HG02973 (cell line): ENCODE results near the gene POU5F1.
"Not testable (repeated sequence)": the region's sequence is repeated elsewhere in the genome, so short reads cannot be mapped to it uniquely, and the experiment has no call there.

Experiments used
- ATAC-seq: cut with Tn5 transposase; IDR thresholded peaks from one replicate; pipeline ENCODE4 v1.9.1; 2021; ENCODE audit warnings: moderate library complexity; ENCODE audit not compliant: unreplicated experiment

POU5F1 gene

GRCh38 chr6:31170600-31170881, at the start of gene POU5F1:
Gene POU5F1 (minus strand): TSS chr6:31170682. CDS start chr6:31170620, 62 bp downstream.
- no peak for ATAC-seq

GRCh38 chr6:31216208-31216898, 45.9 kb upstream of the POU5F1 start:
- no peak for ATAC-seq

- ATAC-seq, result not testable (repeated sequence)
Measured at GRCh38 chr6:31215216-31215615, 44.7 kb upstream of the POU5F1 start.

- no peak for ATAC-seq
Measured at GRCh38 chr6:31214516-31214915, 44.0 kb upstream of the POU5F1 start.

GRCh38 chr6:31210741-31211532, 40.5 kb upstream of the POU5F1 start:
- ATAC-seq, result no peak

- ATAC-seq, result no peak
Measured at GRCh38 chr6:31210123-31210522, 39.6 kb upstream of the POU5F1 start.

GRCh38 chr6:31209137-31209536, 38.7 kb upstream of the POU5F1 start:
- ATAC-seq, result no peak

- no peak for ATAC-seq
Measured at GRCh38 chr6:31208506-31208905, 38.0 kb upstream of the POU5F1 start.

GRCh38 chr6:31205638-31206037, 35.2 kb upstream of the POU5F1 start:
- ATAC-seq, result no peak

GRCh38 chr6:31204751-31205145, 34.3 kb upstream of the POU5F1 start:
- no peak for ATAC-seq

GRCh38 chr6:31203345-31203979, 33.0 kb upstream of the POU5F1 start:
- peak; percentile 45 for ATAC-seq

- ATAC-seq, result no peak
Measured at GRCh38 chr6:31202259-31203166, 32.0 kb upstream of the POU5F1 start.

GRCh38 chr6:31199105-31199452, 28.6 kb upstream of the POU5F1 start:
- not testable (repeated sequence) for ATAC-seq

- peak; percentile 58 for ATAC-seq
Measured at GRCh38 chr6:31197559-31198305, 27.2 kb upstream of the POU5F1 start.

GRCh38 chr6:31196251-31197022, 26.0 kb upstream of the POU5F1 start:
- not testable (repeated sequence) for ATAC-seq

GRCh38 chr6:31195308-31195979, 25.0 kb upstream of the POU5F1 start:
- not testable (repeated sequence) for ATAC-seq

GRCh38 chr6:31194061-31194834, 23.8 kb upstream of the POU5F1 start:
- no peak for ATAC-seq

- ATAC-seq, result no peak
Measured at GRCh38 chr6:31193206-31193605, 22.7 kb upstream of the POU5F1 start.
